Hepatocyte (in vitro differentiated cells): ENCODE measurements around the gene ERCC6L2. TPM values are rescaled to one million over a fixed set of nuclear protein-coding genes. Genes with fewer than 3 reads are reported as not detected.

ENCODE experiments used
- DNase-seq: peaks from one replicate; pipeline ENCODE4 v3.0.0-alpha.2; 2016; ENCODE audit warnings: low spot score
- H2AFZ ChIP-seq: fragments of 200-600 bp; sonication (generic); 2 replicates; pipeline ENCODE4 v1.6.0; 2016; ENCODE audit warnings: antibody characterized with exemption, mild to moderate bottlenecking
- H3K27ac ChIP-seq: fragments of 200-600 bp; sonication (generic); 2 replicates; pipeline ENCODE4 v1.5.1; 2016; ENCODE audit warnings: mild to moderate bottlenecking
- H3K27me3 ChIP-seq: fragments of 200-600 bp; sonication (generic); 2 replicates; pipeline ENCODE4 v1.6.1; 2016
- H3K36me3 ChIP-seq: fragments of 200-600 bp; sonication (generic); replicated peaks from 2 replicates; pipeline ENCODE4 v1.5.1; 2016; ENCODE audit warnings: low read depth; ENCODE audit not compliant: insufficient read depth
- H3K4me1 ChIP-seq: fragments of 200-600 bp; sonication (generic); 2 replicates; pipeline ENCODE4 v1.5.1; 2016; ENCODE audit warnings: mild to moderate bottlenecking, moderate library complexity; ENCODE audit not compliant: insufficient read depth
- H3K4me2 ChIP-seq: fragments of 200-600 bp; sonication (generic); 2 replicates; pipeline ENCODE4 v1.6.0; 2016
- H3K4me3 ChIP-seq: fragments of 200-600 bp; sonication (generic); 2 replicates; pipeline ENCODE4 v1.5.1; 2016; ENCODE audit warnings: mild to moderate bottlenecking
- H3K79me2 ChIP-seq: fragments of 200-600 bp; sonication (generic); 2 replicates; pipeline ENCODE4 v1.6.0; 2017; ENCODE audit warnings: mild to moderate bottlenecking
- H3K9me2 ChIP-seq: fragments of 200-600 bp; sonication (generic); replicated peaks from 2 replicates; pipeline ENCODE4 v1.6.0; 2017; ENCODE audit warnings: mild to moderate bottlenecking; ENCODE audit not compliant: insufficient read depth
- H3K9me3 ChIP-seq: fragments of 200-600 bp; sonication (generic); 2 replicates; pipeline ENCODE4 v1.5.1; 2016; ENCODE audit warnings: low read depth, mild to moderate bottlenecking
- H4K20me1 ChIP-seq: fragments of 200-600 bp; sonication (generic); 2 replicates; pipeline ENCODE4 v1.6.0; 2016; ENCODE audit warnings: mild to moderate bottlenecking; ENCODE audit not compliant: insufficient read depth, poor library complexity, severe bottlenecking
- EZH2 ChIP-seq: fragments of 200-600 bp; sonication (generic); IDR thresholded peaks from 2 replicates; pipeline ENCODE4 v1.6.1; 2016; ENCODE audit warnings: antibody characterized with exemption, mild to moderate bottlenecking, borderline replicate concordance
- EZH2phosphoT487 ChIP-seq: fragments of 200-600 bp; sonication (generic); IDR thresholded peaks from one replicate; pipeline ENCODE4 v1.6.1; 2018; ENCODE audit warnings: antibody characterized with exemption, mild to moderate bottlenecking, low read depth, moderate library complexity; ENCODE audit not compliant: unreplicated experiment, severe bottlenecking
- WGBS: methylation state at CpG from one replicate; pipeline ENCODE4 v1.1.6; 2016; ENCODE audit warnings: low lambda C conversion rate; ENCODE audit errors: missing lambda C conversion rate; 5-methylcytosine and 5-hydroxymethylcytosine counted together
- polyA plus RNA-seq: library from polyadenylated mRNA; unstranded; fragments of >200 nt; fragmentation: Nextera tagmentation; extraction: Ambion mirVana; gene quantifications from 2 replicates; pipeline ENCODE4 v1.2.1, GENCODE V29; 2016
- total RNA-seq: library from RNA; depleted of rRNA; stranded (reverse); fragments of >200 nt; gene quantifications from 2 replicates; pipeline ENCODE4 v1.2.3, GENCODE V29; 2014
- TF ChIP-seq, protein P1 (sequence below): fragments of 200-600 bp; sonication (generic); IDR thresholded peaks from 2 replicates; pipeline ENCODE4 v1.5.1; 2016; ENCODE audit warnings: antibody characterized with exemption, mild to moderate bottlenecking; ENCODE audit not compliant: poor library complexity

ERCC6L2 gene
- total and polyA plus RNA-seq, 2 experiments from 2014 or later = 17.6 to 55.7 TPM

DNA sequence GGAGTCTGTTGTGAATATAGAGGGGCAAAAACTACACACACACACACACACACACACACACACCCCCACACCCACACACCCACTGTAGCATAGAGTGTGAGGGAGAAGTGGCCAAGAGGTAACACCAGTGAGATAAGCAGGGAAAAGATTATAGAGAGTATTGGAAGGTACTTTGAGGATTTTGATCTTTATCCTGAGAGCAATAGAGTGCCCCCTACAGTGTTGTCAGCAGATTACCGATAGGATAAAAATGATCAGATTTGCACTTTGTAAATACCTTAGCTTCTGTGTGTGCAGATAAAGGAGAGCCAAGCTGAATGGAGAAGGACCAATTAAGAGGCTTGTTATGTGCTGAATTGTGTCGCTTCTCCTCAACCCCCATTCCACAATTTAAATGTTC is 32.3 kb downstream of the ERCC6L2 start:
- no peak overlapping the region for H3K27ac ChIP-seq
- H3K27me3 ChIP-seq = no peaks in the 10 kb centered on the region
- no peaks in the 10 kb centered on the region for H3K9me3 ChIP-seq
- H4K20me1 ChIP-seq = no peaks in the 10 kb centered on the region
- H3K79me2 ChIP-seq = peaks cover 23% of the 10 kb centered on the region
- H3K9me2 ChIP-seq = no peaks in the 10 kb centered on the region
- 65% methylated on average over 2 of the region's 2 CpGs for WGBS
- no peak overlapping the region for H3K4me2 ChIP-seq
- no peak overlapping the region for H3K4me3 ChIP-seq
- no peak for TF ChIP-seq EZH2
- TF ChIP-seq, protein P1, sequence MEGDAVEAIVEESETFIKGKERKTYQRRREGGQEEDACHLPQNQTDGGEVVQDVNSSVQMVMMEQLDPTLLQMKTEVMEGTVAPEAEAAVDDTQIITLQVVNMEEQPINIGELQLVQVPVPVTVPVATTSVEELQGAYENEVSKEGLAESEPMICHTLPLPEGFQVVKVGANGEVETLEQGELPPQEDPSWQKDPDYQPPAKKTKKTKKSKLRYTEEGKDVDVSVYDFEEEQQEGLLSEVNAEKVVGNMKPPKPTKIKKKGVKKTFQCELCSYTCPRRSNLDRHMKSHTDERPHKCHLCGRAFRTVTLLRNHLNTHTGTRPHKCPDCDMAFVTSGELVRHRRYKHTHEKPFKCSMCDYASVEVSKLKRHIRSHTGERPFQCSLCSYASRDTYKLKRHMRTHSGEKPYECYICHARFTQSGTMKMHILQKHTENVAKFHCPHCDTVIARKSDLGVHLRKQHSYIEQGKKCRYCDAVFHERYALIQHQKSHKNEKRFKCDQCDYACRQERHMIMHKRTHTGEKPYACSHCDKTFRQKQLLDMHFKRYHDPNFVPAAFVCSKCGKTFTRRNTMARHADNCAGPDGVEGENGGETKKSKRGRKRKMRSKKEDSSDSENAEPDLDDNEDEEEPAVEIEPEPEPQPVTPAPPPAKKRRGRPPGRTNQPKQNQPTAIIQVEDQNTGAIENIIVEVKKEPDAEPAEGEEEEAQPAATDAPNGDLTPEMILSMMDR = no peak
- no peak for TF ChIP-seq EZH2phosphoT487
- DNase-seq = no peak
- no peaks in the 10 kb centered on the region for H3K36me3 ChIP-seq
- H3K4me1 ChIP-seq = no peaks in the 10 kb centered on the region
- no peak overlapping the region for H2AFZ ChIP-seq

DNA sequence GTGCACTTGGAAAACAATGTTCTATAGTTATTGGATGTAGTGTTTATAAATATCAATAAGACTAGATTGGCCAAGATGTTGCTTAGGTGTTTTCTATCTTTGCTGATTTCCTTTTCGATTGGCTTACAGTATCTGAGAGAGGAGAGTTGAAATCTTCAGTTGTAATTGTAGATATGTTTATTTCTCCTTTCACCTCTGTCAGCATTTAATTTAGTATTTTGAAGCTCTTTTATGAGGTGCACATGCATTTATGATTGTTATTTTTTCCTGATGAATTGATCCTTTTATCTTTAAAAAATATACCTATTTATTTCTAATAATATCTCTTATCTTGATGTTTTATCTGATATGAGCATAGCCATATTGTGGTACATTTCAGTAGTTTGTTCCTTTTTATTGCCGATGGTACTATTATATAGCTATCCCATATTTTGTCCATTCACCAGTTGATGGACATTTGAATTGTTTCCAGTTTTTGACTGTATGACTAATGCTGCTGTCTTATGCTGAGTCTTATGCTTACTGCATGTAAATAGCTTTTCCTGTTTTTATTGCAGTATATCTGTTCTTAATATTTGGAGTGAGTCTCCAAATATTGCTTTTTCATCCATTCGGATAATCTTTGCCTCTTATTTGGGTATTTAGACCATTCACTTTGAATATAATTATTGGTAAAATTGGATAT is 34.7 kb downstream of the ERCC6L2 start:
- Histone ChIP-seq H4K20me1 (no peaks in the 10 kb centered on the region), H3K4me2 (no peak overlapping the region), H3K36me3 (no peaks in the 10 kb centered on the region), H3K4me3 (no peak overlapping the region), H2AFZ (no peak overlapping the region), H3K27me3 (no peaks in the 10 kb centered on the region), H3K4me1 (no peaks in the 10 kb centered on the region), H3K9me3 (no peaks in the 10 kb centered on the region), H3K79me2 (peaks cover 36% of the 10 kb centered on the region), H3K9me2 (no peaks in the 10 kb centered on the region), H3K27ac (no peak overlapping the region)
- TF ChIP-seq, protein P1 = no peak
- no peak for DNase-seq
- 96% methylated on average over 3 of the region's 3 CpGs for WGBS

DNA sequence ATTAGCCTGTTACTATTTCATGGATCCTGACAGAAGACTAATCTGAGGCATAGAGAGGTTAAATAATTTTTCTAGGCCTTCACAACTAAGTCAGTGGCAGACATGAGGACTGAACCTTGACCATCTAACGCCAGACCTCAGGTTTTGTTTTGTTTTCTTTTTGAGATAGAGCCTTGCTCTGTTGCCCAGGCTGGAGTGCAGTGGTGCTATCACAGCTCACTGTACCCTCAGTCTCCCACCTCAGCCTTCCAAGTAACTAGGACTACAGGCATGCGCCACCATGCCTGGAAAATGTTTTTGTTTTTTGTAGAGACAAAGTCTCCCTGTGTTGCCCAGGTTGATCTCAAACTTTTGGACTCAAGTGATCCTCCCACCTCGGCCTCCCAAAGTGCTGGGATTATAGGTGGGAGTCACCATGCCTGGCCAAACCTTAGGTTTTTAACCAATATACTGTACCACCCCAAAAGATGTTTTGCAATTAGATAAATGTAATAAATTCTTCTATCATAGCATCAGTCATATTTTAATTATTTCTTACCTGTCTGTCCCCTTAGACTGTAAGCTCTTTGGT is 35.4 kb downstream of the ERCC6L2 start:
- H3K4me1 ChIP-seq = no peaks in the 10 kb centered on the region
- H3K27me3 ChIP-seq = no peaks in the 10 kb centered on the region
- TF ChIP-seq EZH2 = no peak
- TF ChIP-seq, protein P1 = no peak
- no peak for TF ChIP-seq EZH2phosphoT487
- H3K9me3 ChIP-seq = no peaks in the 10 kb centered on the region
- no peaks in the 10 kb centered on the region for H4K20me1 ChIP-seq
- H3K9me2 ChIP-seq = no peaks in the 10 kb centered on the region
- H3K27ac ChIP-seq = no peak overlapping the region
- 92% methylated on average over 3 of the region's 3 CpGs for WGBS
- no peak for DNase-seq
- no peaks in the 10 kb centered on the region for H3K36me3 ChIP-seq
- H3K79me2 ChIP-seq = peaks cover 35% of the 10 kb centered on the region
- no peak overlapping the region for H2AFZ ChIP-seq
- H3K4me2 ChIP-seq = no peak overlapping the region
- no peak overlapping the region for H3K4me3 ChIP-seq
